Fibroblast of lung (primary cell): ENCODE measurements around the gene INPP5A. TPM values are rescaled to one million over a fixed set of nuclear protein-coding genes. Genes with fewer than 3 reads are reported as not detected.

ENCODE experiments used
- DNase-seq, 2 donors: peaks; one replicate each; pipeline versions ENCODE4 v3.0.0 to v3.0.0-alpha.2; 2010; ENCODE audit warnings: low read depth in 2 of 2
- H2AFZ ChIP-seq: 2 replicates; pipeline ENCODE4 v1.5.1; 2012; ENCODE audit warnings: low read length, control low read depth, inconsistent platforms
- H3K27ac ChIP-seq: 2 replicates; pipeline ENCODE4 v1.5.1; 2011; ENCODE audit warnings: low read length, control low read depth; ENCODE audit not compliant: insufficient read depth
- H3K27me3 ChIP-seq: 2 replicates; pipeline ENCODE4 v1.5.1; 2011; ENCODE audit warnings: mild to moderate bottlenecking, low read length; ENCODE audit not compliant: control insufficient read depth, insufficient read depth
- H3K36me3 ChIP-seq: 2 replicates; pipeline ENCODE4 v1.5.1; 2011; ENCODE audit warnings: low read length; ENCODE audit not compliant: control insufficient read depth, insufficient read depth
- H3K4me1 ChIP-seq: 2 replicates; pipeline ENCODE4 v1.5.1; 2011; ENCODE audit warnings: low read length; ENCODE audit not compliant: control insufficient read depth, insufficient read depth; ENCODE audit errors: extremely low read depth
- H3K4me2 ChIP-seq: 2 replicates; pipeline ENCODE4 v1.5.1; 2011; ENCODE audit warnings: low read length, control low read depth; ENCODE audit not compliant: insufficient read depth; ENCODE audit errors: extremely low read depth
- H3K4me3 ChIP-seq, 4 experiments: fragments of 200-600 bp in 1 of 4; sonication (generic) in 1 of 4; replicated peaks in 1 of 4; 2 replicates each; pipeline ENCODE4 v1.5.1; 2011 to 2016; ENCODE audit warnings: low read length in 4 of 4, low read depth in 3 of 4, mild to moderate bottlenecking in 3 of 4, control low read depth in 2 of 4, inconsistent platforms in 1 of 4, mixed read lengths in 1 of 4; ENCODE audit not compliant: insufficient read depth in 1 of 4; ENCODE audit errors: control extremely low read depth in 1 of 4
- H3K79me2 ChIP-seq: 2 replicates; pipeline ENCODE4 v1.5.1; 2012; ENCODE audit warnings: mild to moderate bottlenecking, low read length, inconsistent platforms; ENCODE audit not compliant: control insufficient read depth, insufficient read depth
- H3K9ac ChIP-seq: 2 replicates; pipeline ENCODE4 v1.5.1; 2011; ENCODE audit warnings: mild to moderate bottlenecking, low read length, control low read depth; ENCODE audit not compliant: insufficient read depth
- H3K9me3 ChIP-seq: 2 replicates; pipeline ENCODE4 v1.5.1; 2012; ENCODE audit warnings: low read depth, low read length; ENCODE audit not compliant: control insufficient read depth, insufficient read depth
- H4K20me1 ChIP-seq: 2 replicates; pipeline ENCODE4 v1.5.1; 2011; ENCODE audit warnings: low read length; ENCODE audit not compliant: control insufficient read depth, insufficient read depth; ENCODE audit errors: extremely low read depth
- EZH2 ChIP-seq: IDR thresholded peaks from 2 replicates; pipeline ENCODE4 v1.5.1; 2012; ENCODE audit warnings: low read length, control low read depth, mild to moderate bottlenecking; ENCODE audit errors: missing control alignments
- polyA plus RNA-seq, 2 donors: library from polyadenylated mRNA; depleted of rRNA in 1 of 2; stranded (reverse) in 1 of 2; unstranded in 1 of 2; fragments of >200 nt; gene quantifications; 2 replicates each; pipeline ENCODE4 v1.2.1, GENCODE V29; 2011 to 2012; ENCODE audit warnings: missing spikeins in 1 of 2
- total RNA-seq: library from RNA; depleted of rRNA; stranded (reverse); fragments of >200 nt; gene quantifications from 2 replicates; pipeline ENCODE4 v1.2.1, GENCODE V29; 2014
- TF ChIP-seq, protein P1 (sequence below), 2 donors: IDR thresholded peaks in 1 of 2; conservative IDR thresholded peaks in 1 of 2; 1 replicate in 1 of 2; 2 replicates in 1 of 2; pipeline ENCODE4 v1.5.1; 2011 to 2012; ENCODE audit warnings: low read length in 2 of 2, control low read depth in 1 of 2, inconsistent platforms in 1 of 2, low read depth in 1 of 2, mild to moderate bottlenecking in 1 of 2

Gene INPP5A
- total and polyA plus RNA-seq, 2 donors (not counting 1 experiment from before 2014, with no cell fraction given), result 24.6 to 39.9 TPM

GRCh38 chr10:132743925-132744490, 206.4 kb downstream of the INPP5A start:
- Histone ChIP-seq H2AFZ (no peak overlapping the region), H3K79me2 (no peaks in the 10 kb centered on the region), H3K27me3 (no peaks in the 10 kb centered on the region), H4K20me1 (no peaks in the 10 kb centered on the region), H3K4me3 (no peak overlapping the region), H3K9me3 (no peaks in the 10 kb centered on the region), H3K9ac (no peak overlapping the region), H3K27ac (no peak overlapping the region), H3K36me3 (no peaks in the 10 kb centered on the region), H3K4me1 (no peaks in the 10 kb centered on the region), H3K4me2 (no peak overlapping the region)
- peak in 1 of 2 donors; percentile 75 for DNase-seq
- TF ChIP-seq, protein P1, sequence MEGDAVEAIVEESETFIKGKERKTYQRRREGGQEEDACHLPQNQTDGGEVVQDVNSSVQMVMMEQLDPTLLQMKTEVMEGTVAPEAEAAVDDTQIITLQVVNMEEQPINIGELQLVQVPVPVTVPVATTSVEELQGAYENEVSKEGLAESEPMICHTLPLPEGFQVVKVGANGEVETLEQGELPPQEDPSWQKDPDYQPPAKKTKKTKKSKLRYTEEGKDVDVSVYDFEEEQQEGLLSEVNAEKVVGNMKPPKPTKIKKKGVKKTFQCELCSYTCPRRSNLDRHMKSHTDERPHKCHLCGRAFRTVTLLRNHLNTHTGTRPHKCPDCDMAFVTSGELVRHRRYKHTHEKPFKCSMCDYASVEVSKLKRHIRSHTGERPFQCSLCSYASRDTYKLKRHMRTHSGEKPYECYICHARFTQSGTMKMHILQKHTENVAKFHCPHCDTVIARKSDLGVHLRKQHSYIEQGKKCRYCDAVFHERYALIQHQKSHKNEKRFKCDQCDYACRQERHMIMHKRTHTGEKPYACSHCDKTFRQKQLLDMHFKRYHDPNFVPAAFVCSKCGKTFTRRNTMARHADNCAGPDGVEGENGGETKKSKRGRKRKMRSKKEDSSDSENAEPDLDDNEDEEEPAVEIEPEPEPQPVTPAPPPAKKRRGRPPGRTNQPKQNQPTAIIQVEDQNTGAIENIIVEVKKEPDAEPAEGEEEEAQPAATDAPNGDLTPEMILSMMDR (conservative IDR thresholded peaks at IDR 0.05 in 1 of 2, IDR thresholded peaks at IDR 0.05 in 1 of 2; ENCODE audit: low read depth in 1 of 2, low read length in 2 of 2), result no peak
- TF ChIP-seq EZH2, result no peak

- Histone ChIP-seq H3K27ac (no peak overlapping the region), H3K9me3 (no peaks in the 10 kb centered on the region), H3K9ac (no peak overlapping the region), H3K27me3 (no peaks in the 10 kb centered on the region), H3K79me2 (no peaks in the 10 kb centered on the region), H3K4me3 (no peak overlapping the region), H3K4me2 (no peak overlapping the region), H3K36me3 (no peaks in the 10 kb centered on the region), H3K4me1 (no peaks in the 10 kb centered on the region), H4K20me1 (no peaks in the 10 kb centered on the region), H2AFZ (no peak overlapping the region)
- DNase-seq, result no peak
- no peak for TF ChIP-seq EZH2
- TF ChIP-seq, protein P1 (conservative IDR thresholded peaks at IDR 0.05 in 1 of 2, IDR thresholded peaks at IDR 0.05 in 1 of 2; ENCODE audit: low read depth in 1 of 2, low read length in 2 of 2), result no peak
These were observed 207.3 kb downstream of the INPP5A start for GRCh38 chr10:132744839-132745238.

DNA sequence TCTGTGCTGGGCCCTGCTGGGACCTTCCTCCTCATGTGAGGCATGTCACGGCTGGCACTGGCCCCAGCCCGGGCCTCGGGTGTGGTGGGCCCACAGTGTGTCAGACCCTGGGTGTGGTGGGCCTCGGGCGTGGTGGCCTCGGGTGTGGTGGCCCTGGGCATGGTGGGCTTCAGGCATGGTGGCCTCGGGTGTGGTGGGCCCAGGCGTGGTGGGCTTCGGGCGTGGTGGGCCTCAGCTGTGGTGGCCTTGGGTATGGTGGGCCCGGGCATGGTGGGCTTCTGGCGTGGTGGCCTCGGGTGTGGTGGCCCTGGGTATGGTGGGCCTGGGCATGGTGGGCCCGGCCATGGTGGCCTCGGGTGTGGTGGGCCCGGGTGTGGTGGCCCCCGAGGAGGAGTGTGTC, 207.9 kb downstream of the INPP5A start:
- no peaks in the 10 kb centered on the region for H4K20me1 ChIP-seq
- H3K27ac ChIP-seq, result no peak overlapping the region
- no peaks in the 10 kb centered on the region for H3K4me1 ChIP-seq
- H3K9ac ChIP-seq, result no peak overlapping the region
- no peaks in the 10 kb centered on the region for H3K9me3 ChIP-seq
- no peak overlapping the region for H2AFZ ChIP-seq
- no peaks in the 10 kb centered on the region for H3K79me2 ChIP-seq
- no peak for DNase-seq
- no peak overlapping the region for H3K4me2 ChIP-seq
- H3K4me3 ChIP-seq, result no peak overlapping the region
- H3K36me3 ChIP-seq, result no peaks in the 10 kb centered on the region
- H3K27me3 ChIP-seq, result no peaks in the 10 kb centered on the region
- no peak for TF ChIP-seq EZH2
- TF ChIP-seq, protein P1 (conservative IDR thresholded peaks at IDR 0.05 in 1 of 2, IDR thresholded peaks at IDR 0.05 in 1 of 2; ENCODE audit: low read depth in 1 of 2, low read length in 2 of 2), result no peak
